ENCODE measurements around the gene LYZL4.

- TF ChIP-seq, protein P1, sequence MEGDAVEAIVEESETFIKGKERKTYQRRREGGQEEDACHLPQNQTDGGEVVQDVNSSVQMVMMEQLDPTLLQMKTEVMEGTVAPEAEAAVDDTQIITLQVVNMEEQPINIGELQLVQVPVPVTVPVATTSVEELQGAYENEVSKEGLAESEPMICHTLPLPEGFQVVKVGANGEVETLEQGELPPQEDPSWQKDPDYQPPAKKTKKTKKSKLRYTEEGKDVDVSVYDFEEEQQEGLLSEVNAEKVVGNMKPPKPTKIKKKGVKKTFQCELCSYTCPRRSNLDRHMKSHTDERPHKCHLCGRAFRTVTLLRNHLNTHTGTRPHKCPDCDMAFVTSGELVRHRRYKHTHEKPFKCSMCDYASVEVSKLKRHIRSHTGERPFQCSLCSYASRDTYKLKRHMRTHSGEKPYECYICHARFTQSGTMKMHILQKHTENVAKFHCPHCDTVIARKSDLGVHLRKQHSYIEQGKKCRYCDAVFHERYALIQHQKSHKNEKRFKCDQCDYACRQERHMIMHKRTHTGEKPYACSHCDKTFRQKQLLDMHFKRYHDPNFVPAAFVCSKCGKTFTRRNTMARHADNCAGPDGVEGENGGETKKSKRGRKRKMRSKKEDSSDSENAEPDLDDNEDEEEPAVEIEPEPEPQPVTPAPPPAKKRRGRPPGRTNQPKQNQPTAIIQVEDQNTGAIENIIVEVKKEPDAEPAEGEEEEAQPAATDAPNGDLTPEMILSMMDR (IDR thresholded peaks at IDR 0.05), result no peak
- TF ChIP-seq POLR2AphosphoS5 (IDR thresholded peaks at IDR 0.05) (no peak), POLR2A (IDR thresholded peaks at IDR 0.05) (no peak)
These were observed 40.6 kb downstream of the LYZL4 start for GRCh38 chr3:42369832-42370231.
